NCI-H2171 (cell line): ENCODE measurements around the gene NHERF1.

ENCODE experiments used
- DNase-seq: peaks from one replicate; lab custom pipeline; 2025; lab: John Stamatoyannopoulos, UW

Gene NHERF1

DNA sequence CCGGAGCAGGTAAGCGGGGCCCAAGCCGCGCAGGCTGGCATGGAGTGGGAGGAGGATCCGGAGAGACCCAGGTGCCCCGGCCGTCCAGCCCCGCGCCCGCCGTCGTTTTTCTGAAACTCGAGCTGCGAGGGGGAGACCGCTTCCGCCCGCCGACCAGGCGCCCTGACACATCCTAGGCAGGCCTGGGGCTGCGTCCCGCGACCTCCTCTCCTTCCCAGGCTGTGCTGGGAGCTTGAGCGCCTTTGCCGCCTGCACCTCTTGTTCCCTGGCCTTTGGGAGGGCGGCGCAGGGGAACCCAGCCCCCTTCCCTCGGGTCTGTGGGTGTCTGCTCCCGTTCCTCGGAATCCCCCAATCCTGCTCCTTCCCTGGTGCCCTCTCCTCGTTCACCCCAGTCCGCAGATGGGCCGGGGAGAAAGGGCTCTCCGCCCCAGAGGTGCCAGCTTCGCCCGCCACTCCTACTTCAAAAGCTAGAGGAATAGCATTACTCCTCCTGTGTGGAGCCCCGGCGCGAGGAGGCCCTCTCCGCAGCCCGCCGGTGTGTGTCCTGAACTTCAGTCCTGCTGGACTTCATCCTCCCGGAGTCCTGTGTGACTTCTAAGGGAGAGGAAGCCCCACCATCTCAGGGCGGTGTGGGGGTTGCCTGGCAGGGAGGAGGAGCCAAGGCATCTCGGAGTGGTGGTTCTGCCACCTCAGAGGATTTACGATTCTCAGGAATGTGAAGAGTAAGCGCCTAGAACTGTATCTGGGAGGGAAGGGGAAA lies 1.0 kb downstream of the NHERF1 start:
- no peak for DNase-seq

- no peak for DNase-seq
These were observed 1.6 kb downstream of the NHERF1 start for GRCh38 chr17:74750039-74750326.

DNA sequence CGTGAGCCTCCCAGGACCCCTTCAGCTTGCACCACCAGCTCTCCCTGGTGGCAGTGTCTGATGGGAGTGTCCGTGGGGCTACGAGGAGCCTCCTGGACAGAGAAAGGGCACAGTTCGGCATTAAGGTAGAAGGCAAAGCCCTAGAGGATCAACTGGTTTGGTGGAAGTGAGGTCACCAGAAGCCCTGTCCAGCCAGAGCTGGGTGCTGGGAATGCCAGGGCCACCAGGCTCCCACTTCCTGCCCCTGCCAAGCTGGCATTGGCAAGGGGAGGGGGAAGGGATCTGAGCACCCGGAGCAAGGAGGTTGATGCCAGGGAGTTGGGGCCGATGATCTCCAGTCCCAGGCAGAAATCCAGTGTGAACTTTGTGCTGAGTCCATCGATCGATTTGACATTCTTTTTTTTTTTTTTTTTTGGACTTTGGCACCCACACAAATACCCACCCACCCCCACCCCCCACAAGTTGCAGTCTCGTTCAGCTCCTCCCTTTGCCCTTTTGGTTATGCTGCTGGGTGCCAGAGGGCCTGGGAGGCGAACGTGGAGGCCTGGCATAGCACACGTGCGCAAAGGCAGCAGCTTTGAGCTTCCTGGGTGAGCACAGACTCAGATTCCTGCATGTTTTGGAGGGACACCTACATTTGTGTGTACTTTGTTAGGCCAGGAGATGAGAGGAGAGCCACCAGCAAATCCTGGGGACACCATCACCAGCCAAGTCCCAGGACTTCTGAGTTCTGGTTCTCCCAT lies 2.1 kb downstream of the NHERF1 start:
- no peak for DNase-seq

DNA sequence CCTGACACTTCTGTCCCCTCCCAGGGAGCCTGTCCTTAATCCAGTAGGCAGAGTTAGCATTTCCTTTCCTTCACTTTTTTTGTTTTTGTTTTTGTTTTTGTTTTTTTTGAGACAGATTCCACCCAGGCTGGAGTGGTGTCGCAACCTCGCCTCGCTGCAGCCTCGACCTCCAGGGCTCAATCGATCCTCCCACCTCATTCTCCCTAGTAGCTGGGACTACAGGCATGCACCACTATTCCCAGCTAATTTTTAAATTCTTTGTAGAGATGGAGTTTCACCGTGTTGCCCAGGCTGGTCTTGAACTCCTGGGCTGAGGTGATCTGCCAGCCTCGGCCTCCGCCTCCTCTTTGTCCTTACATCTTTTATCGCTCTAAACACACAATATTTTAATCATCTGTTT lies 4.0 kb downstream of the NHERF1 start:
- DNase-seq, result no peak

DNA sequence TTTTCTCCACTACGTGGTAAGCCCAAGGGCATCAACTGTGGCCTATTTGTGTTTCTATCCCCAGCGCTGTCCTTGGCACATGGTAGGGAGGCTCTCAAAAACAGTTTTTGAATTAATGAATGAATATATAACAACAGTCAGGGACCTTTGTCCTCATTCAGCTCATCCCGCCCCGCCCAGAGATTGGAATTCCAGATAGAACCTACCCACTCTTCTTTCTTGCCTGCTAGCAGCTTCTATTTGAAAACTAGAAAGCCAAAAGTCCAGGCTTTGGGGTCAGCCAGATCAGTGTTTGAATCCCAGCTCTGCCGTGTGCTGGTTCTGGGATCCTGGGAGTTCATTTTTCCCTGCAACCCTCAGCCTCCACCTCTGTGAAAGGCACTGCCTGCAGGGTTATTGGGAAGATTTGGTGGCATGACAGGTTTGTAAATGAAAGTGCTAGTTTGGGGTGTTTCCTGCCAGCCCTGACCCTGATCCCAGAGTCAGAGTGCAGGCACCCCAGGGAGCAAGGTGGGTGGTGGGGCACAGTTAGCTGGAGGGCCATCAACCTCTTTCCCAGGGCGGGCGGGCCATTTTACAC lies 4.5 kb downstream of the NHERF1 start:
- no peak for DNase-seq

DNA sequence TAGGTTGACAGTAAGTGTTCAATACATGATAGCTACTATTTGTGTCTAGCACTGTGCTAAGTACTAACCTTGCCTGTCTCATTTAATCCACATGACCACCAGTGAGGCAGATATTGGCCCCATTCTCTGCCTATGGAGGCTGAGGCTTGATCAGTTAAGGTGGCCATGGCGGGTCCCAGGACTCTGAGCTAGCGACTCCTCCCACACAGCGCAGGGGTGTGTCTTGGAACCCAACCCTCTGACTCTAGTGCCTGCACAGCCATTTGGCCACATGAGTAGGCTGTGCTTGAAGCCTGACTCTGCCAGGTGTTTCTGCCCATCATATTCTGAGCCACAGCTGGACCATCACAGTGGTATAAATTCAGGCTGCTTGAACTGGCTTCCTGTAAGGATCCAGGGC lies 6.4 kb downstream of the NHERF1 start:
- no peak for DNase-seq

GRCh38 chr17:74755533-74755932 lies 7.1 kb downstream of the NHERF1 start:
- no peak for DNase-seq

GRCh38 chr17:74756891-74757290 lies 8.5 kb downstream of the NHERF1 start:
- no peak for DNase-seq

DNA sequence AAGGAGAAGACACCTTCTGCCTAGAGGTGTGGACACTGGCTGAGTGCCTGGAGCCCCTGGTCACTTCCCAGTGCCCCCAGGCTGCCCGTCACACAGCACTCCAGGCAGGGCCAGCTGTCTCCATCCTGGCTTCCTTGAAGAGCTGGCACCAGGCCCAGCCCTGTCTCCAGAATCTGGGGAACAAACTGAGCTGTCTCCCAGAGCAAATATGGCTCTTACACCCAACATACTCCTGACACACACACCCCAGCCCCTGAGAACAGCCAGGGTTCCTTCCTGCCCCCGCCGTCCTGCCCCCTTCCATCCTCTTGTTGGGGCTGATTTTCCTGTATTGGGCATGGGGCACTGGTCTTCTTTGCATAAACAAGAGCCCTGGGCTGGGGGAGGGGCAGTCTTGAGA lies 9.1 kb downstream of the NHERF1 start:
- peak; percentile 57 for DNase-seq

GRCh38 chr17:74757931-74758847 lies 9.8 kb downstream of the NHERF1 start:
- DNase-seq, result peak; percentile 58

- DNase-seq, result peak; percentile 83
These were observed 10.4 kb downstream of the NHERF1 start for GRCh38 chr17:74758848-74759168.

DNA sequence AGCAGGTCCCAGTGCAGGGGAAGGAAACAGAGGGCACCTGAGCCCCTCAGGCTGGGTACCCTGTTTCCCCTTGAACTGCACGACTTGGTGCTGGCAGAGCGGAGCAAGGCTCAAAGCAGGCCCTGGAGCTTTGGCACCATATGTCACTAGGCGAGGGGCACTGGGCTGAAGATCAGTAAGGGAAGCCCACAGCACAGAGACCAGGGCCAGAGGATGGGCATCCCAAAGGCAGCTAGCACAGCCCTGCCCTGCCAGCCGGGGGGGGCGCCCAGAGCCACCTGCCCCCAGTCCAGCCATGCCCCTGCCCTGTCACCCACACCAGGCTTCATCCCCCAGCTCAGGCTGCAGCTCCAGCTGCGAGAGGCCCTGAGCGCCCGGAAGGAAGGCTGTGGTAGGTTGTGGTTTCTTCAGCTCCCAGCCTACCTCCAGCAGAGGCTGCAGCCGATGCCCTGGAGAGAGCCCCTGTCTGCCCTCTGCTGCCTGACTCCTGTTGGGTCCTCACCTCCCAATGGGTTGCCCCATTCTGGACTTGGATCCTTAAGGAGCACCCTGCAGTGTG lies 10.9 kb downstream of the NHERF1 start:
- DNase-seq, result no peak

DNA sequence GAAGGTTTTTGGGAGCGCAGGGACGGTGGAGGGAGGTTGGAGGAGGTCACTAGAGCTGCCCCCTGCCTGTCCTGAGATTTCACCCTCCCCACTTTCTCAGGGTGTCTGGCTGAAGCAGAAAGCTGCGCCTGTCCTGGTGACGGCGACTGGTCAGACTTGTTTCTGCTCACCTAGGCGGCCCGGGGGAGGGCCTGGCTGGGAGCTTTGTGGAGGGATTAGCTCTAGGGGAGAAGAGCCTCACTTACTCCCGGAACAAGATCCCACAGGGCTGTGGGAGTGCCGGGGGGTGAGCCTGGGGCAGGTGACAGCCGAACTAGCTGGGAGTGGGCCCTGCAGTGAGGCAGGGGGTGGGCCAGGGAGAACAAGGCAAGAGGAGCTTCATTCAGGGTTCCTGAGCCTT lies 11.5 kb downstream of the NHERF1 start:
- DNase-seq, result no peak

- peak; percentile 84 for DNase-seq
These were observed 12.1 kb downstream of the NHERF1 start for GRCh38 chr17:74760404-74761105.

GRCh38 chr17:74761419-74761818 lies 13.0 kb downstream of the NHERF1 start:
- DNase-seq, result no peak

GRCh38 chr17:74761931-74762330 lies 13.5 kb downstream of the NHERF1 start:
- no peak for DNase-seq

DNA sequence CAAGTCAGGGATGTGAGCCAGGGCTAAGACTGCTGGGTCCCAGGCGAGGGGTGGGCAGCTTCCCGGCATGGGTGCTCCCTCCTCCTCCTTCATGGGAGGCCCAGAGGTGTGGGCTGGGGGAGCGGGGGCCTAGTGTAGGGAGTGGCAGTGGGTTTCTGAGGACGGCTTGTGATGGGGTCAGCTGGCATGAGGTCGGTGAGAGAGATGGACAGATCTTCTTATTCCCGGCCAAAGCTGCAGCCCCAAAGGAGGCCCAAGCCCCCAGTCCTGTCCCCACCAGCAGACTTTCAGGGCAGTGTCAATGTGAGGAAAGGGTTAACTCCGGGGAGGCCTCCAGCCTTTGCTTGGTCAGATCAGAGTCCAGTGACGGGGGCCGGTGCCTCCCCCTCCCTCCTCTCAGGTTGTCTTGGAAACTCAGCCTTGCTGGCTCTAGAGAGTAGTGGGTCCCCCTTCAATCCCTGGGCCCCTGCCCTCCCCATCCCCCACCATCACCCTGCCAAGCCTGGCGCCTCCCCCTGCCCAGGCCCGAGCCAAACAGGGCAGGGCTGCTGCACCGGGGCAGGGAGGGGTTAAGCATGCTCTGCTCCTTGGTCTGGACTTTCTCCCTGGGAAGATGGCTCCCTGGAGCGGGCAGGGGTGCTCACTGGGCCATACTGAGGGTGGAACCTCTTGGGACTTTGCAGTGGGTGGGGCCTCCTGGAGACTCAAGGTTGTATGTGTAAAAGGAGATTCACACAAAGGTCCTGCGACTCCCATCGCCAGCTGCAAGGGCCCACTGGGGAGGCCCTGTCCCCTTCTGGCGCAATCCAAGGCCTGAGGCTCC lies 15.3 kb downstream of the NHERF1 start:
- no peak for DNase-seq

DNA sequence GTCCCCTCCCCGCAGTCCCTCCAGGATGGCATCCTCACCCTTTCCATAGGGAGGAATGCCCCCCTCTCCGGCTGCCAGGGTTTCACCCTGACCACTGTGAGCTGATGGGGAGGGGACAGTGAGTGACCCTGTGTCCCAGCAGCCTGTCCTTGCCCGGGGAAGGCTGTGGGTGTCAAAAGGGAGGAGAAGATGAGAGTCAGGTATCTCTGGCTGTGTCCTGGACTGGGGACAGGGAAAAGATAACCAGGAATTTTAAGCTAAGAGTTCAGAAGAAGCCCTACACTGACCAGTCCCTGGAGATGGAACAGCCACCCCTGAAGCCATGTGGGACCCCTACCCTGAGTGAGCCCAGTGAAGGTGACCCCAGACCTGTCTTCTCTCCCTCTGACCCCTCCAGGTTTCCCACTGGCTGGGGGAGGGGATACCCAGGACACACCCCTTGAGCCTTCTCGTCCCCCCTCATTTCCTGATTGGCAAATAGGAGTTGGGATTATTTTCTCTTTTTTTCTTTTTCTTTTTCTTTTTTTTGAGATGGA lies 16.4 kb downstream of the NHERF1 start:
- DNase-seq, result no peak

DNA sequence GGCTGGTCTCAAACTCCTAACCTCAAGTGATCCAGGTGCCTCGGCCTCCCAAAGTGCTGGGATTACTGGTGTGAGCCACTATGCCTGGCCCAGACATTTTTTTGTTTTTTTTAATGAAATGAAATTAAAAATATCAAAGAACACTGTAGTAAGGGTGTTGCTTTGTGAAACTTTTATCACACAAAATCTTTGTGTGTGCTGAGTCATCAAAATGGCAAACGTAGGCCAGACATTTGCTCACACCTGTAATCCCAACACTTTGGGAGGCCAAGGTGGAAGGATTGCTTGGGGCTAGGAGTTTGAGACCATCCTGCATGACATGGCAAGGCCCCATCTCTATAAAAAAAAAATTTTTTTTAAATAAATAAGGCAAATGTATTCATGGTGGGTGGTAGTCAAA lies 18.0 kb downstream of the NHERF1 start:
- no peak for DNase-seq

- no peak for DNase-seq
These were observed 18.7 kb downstream of the NHERF1 start for GRCh38 chr17:74767111-74767516.
